Measurements from ENCODE around the gene NKIRAS1. TPM values are rescaled to one million over a fixed set of nuclear protein-coding genes. Genes with fewer than 3 reads are reported as not detected.

Gene NKIRAS1
- total RNA-seq, 1 experiment from 2014 or later, result 8.9 TPM

DNA sequence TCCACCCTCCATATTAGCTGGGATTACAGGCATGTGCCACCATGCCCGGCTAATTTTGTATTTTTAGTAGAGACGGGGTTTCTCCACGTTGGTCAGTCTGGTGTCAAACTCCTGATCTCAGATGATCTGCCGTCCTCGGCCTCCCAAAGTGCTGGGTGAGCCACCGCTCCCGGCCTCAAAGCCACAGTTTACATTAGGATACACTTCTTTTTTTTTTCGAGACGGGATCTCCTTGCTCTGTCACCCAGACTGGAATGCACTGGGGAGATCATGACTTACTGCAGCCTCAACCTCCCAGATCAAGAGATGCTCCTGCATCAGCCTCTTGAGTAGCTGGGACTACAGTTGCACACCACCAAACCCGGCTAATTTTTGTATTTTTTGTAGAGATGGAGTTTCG, 25.8 kb upstream of the NKIRAS1 start:
- H3K27me3 ChIP-seq (ENCODE audit: control insufficient read depth, insufficient read depth, low read length), result no peaks in the 10 kb centered on the region
- ATAC-seq, result no peak
- in situ Hi-C loops (cut with HindIII; ENCODE audit: low pct_unique_long_range_greater_than_20kb, low sequenced_read_pairs), result no loop called here
- no peak for DNase-seq (ENCODE audit: low read depth, low spot score)
- POLR2A ChIA-PET, result interaction anchor here (0.7 kb wide), 1 partner anchor 26 kb away, joined by 3 read pairs; the partner anchor contains the start of genes NKIRAS1 and RPL15
- CTCF ChIA-PET, result no interaction called here
- H3K27ac ChIP-seq (ENCODE audit: low read length), result no peak overlapping the region
- H3K4me1 ChIP-seq (ENCODE audit: control insufficient read depth, insufficient read depth, low read length), result peaks cover 17% of the 10 kb centered on the region
- BruUV-seq (replicated peaks), result no TSS peak
- H3K9me3 ChIP-seq (ENCODE audit: control insufficient read depth, insufficient read depth, low read depth, low read length), result no peaks in the 10 kb centered on the region
- TF ChIP-seq POLR2AphosphoS5 (IDR thresholded peaks at IDR 0.05; ENCODE audit: low read depth, low read length) (no peak), SIN3A (IDR thresholded peaks at IDR 0.05; ENCODE audit: borderline replicate concordance, insufficient read depth, low read depth, low read length) (no peak), TCF7L2 (IDR thresholded peaks at IDR 0.05; ENCODE audit: low read depth, low read length) (no peak)
- TF ChIP-seq, protein P1, sequence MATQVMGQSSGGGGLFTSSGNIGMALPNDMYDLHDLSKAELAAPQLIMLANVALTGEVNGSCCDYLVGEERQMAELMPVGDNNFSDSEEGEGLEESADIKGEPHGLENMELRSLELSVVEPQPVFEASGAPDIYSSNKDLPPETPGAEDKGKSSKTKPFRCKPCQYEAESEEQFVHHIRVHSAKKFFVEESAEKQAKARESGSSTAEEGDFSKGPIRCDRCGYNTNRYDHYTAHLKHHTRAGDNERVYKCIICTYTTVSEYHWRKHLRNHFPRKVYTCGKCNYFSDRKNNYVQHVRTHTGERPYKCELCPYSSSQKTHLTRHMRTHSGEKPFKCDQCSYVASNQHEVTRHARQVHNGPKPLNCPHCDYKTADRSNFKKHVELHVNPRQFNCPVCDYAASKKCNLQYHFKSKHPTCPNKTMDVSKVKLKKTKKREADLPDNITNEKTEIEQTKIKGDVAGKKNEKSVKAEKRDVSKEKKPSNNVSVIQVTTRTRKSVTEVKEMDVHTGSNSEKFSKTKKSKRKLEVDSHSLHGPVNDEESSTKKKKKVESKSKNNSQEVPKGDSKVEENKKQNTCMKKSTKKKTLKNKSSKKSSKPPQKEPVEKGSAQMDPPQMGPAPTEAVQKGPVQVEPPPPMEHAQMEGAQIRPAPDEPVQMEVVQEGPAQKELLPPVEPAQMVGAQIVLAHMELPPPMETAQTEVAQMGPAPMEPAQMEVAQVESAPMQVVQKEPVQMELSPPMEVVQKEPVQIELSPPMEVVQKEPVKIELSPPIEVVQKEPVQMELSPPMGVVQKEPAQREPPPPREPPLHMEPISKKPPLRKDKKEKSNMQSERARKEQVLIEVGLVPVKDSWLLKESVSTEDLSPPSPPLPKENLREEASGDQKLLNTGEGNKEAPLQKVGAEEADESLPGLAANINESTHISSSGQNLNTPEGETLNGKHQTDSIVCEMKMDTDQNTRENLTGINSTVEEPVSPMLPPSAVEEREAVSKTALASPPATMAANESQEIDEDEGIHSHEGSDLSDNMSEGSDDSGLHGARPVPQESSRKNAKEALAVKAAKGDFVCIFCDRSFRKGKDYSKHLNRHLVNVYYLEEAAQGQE (IDR thresholded peaks at IDR 0.05; ENCODE audit: insufficient read depth in 1 of 2, low read depth in 2 of 2, low read length in 1 of 2), result no peak
- TF ChIP-seq, protein P2, sequence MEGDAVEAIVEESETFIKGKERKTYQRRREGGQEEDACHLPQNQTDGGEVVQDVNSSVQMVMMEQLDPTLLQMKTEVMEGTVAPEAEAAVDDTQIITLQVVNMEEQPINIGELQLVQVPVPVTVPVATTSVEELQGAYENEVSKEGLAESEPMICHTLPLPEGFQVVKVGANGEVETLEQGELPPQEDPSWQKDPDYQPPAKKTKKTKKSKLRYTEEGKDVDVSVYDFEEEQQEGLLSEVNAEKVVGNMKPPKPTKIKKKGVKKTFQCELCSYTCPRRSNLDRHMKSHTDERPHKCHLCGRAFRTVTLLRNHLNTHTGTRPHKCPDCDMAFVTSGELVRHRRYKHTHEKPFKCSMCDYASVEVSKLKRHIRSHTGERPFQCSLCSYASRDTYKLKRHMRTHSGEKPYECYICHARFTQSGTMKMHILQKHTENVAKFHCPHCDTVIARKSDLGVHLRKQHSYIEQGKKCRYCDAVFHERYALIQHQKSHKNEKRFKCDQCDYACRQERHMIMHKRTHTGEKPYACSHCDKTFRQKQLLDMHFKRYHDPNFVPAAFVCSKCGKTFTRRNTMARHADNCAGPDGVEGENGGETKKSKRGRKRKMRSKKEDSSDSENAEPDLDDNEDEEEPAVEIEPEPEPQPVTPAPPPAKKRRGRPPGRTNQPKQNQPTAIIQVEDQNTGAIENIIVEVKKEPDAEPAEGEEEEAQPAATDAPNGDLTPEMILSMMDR (IDR thresholded peaks at IDR 0.05), result no peak
- no peaks in the 10 kb centered on the region; the same call in 1 of the 2 replicates for H3K36me3 ChIP-seq (ENCODE audit: control insufficient read depth, insufficient read depth, low read length)
- intact Hi-C loops (cut with micrococcal nuclease; ENCODE audit: unreplicated experiment), result no loop called here
- H3K4me3 ChIP-seq (ENCODE audit: low read depth in 2 of 2, low read length in 2 of 2), result no peak overlapping the region

DNA sequence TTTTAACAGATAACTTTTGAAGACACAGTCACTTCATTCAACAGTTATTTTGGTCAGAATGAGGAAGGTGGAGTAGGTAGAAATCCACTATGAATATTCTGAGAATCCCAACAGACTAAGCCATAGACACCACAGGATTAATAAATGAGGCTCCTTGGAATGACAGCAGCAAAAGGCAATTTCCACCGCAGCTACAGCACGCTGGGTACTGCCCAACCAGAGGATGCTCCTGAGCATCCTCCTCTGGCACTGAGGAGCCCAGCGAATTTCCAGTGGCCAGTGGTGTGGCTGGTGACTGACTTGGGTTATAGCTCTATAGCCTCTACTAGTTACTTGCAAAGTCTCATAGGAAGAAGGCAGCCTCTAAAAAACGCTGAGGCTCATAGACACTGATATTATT, 24.6 kb upstream of the NKIRAS1 start:
- peaks cover 7% of the 10 kb centered on the region for H3K4me1 ChIP-seq (ENCODE audit: control insufficient read depth, insufficient read depth, low read length)
- CTCF ChIA-PET, result no interaction called here

More for the DNA sequence above, 24.6 kb upstream of the NKIRAS1 start:
- in situ Hi-C loops (cut with HindIII; ENCODE audit: low pct_unique_long_range_greater_than_20kb, low sequenced_read_pairs), result no loop called here
- TF ChIP-seq TCF7L2 (IDR thresholded peaks at IDR 0.05; ENCODE audit: low read depth, low read length), result no peak
- no peak for TF ChIP-seq POLR2AphosphoS5 (IDR thresholded peaks at IDR 0.05; ENCODE audit: low read depth, low read length)
- TF ChIP-seq, protein P2 (IDR thresholded peaks at IDR 0.05), result no peak
- no peak for TF ChIP-seq SIN3A (IDR thresholded peaks at IDR 0.05; ENCODE audit: borderline replicate concordance, insufficient read depth, low read depth, low read length)
- TF ChIP-seq, protein P1 (IDR thresholded peaks at IDR 0.05; ENCODE audit: insufficient read depth in 1 of 2, low read depth in 2 of 2, low read length in 1 of 2), result no peak
- no peak overlapping the region for H3K4me3 ChIP-seq (ENCODE audit: low read depth in 2 of 2, low read length in 2 of 2)
- H3K27me3 ChIP-seq (ENCODE audit: control insufficient read depth, insufficient read depth, low read length), result no peaks in the 10 kb centered on the region
- H3K27ac ChIP-seq (ENCODE audit: low read length), result no peak overlapping the region
- no peaks in the 10 kb centered on the region for H3K9me3 ChIP-seq (ENCODE audit: control insufficient read depth, insufficient read depth, low read depth, low read length)
- BruUV-seq (replicated peaks), result no TSS peak
- no peaks in the 10 kb centered on the region; the same call in 1 of the 2 replicates for H3K36me3 ChIP-seq (ENCODE audit: control insufficient read depth, insufficient read depth, low read length)
- ATAC-seq (no peak), DNase-seq (ENCODE audit: low read depth, low spot score) (no peak)
- POLR2A ChIA-PET, result no interaction called here
- intact Hi-C loops (cut with micrococcal nuclease; ENCODE audit: unreplicated experiment), result no loop called here
